GM18502 (cell line): ENCODE measurements around the gene SEBOX.
"Not testable (repeated sequence)": the region's sequence is repeated elsewhere in the genome, so short reads cannot be mapped to it uniquely, and the experiment has no call there.

Source experiments
- ATAC-seq: cut with Tn5 transposase; IDR thresholded peaks from one replicate; pipeline ENCODE4 v1.9.1; 2021; ENCODE audit warnings: mild to moderate bottlenecking; ENCODE audit not compliant: unreplicated experiment, poor library complexity

SEBOX gene

DNA sequence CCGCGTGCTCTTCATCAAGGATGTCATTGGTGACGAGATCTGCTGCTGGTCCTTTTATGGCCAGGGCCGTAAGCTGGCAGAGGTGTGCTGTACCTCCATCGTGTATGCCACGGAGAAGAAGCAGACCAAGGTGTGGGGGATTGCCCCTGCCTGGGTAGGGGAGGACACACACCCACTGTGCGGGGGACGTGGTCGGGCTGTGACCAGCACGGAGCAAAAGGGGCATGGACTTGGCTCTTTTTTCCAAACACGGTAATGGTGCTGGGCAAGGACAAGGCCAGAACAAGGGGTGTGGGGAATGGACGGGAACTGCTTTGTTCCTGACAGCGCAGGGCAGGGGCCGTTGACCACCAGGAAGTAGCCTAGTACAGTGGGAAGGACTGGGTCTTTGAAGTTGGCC, 22.7 kb downstream of the SEBOX start:
- ATAC-seq = no peak

DNA sequence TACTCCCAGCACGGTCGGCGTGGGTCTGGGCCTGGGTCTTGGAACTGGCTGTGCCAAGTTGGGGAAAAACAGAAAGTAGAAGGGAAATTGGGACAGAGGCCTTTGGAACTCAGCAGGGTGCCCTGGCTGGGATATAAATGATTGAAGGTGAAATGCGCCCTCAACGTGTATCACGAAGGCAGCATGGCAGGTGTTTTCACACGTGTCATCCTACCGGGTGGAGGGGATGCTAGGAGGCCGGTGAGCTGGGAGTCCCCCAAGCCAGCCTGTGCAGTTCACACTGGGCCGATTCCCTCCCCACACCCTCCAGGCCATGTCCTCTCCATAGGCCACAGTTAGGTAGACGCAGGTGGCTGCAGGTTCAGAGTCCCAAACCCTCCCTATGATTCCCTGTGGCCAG, 23.5 kb downstream of the SEBOX start:
- ATAC-seq = no peak

DNA sequence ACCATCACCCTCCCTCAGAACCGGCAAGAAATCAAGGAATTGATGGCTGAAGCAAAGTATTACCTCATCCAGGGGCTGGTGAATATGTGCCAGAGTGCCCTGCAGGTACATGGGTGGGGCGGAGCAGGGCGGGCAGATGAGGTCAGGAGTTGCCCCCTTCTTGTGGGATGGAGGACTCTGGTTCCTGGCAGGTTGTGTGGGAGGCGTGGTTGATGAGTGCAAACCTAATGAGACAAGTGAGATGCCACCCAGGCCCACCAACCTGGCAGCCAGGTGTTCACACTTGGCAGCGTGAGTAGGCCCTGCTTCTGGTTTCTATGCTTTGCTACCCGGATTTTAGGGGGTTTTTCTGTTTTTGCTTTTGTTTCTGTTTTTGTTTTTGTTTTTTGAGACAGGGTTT, 24.6 kb downstream of the SEBOX start:
- ATAC-seq = no peak

DNA sequence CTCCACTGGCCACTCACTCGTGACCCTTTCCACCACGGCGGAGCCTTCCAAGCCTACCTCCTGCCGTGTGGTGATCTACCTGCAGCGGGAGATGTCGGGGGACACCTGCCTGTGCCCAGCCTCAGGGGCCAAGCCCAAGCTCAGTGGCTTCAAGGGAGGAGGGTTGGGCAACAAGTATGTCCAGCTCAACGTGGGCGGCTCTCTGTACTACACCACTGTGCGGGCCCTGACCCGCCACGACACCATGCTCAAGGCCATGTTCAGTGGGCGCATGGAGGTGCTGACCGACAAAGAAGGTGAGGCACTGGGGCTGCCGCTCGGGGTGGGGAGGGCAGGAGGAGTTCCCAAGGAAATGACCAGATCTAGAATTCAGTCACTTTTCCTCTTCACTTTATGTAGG, 25.6 kb downstream of the SEBOX start:
- no peak for ATAC-seq

DNA sequence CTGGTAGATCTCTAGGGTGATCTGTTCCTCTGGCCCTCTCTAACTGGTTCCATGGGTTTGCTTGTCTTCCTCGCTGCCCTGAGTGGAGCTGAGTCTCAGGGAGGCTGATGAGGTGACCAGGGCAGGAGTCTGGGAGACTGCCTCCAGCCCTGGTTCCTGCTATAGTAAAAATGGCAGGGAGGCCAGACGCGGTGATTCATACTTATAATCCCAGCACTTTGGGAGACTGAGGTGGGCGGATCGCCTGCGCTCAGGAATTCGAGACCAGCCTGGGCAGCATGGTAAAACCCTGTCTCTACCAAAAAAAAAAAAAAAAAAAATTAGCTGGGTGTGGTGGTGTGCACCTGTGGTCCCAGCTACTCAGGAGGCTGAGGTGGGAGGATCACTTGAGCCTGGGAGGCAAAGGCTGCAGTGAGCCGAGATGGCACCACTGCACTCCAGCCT, 26.2 kb downstream of the SEBOX start:
- ATAC-seq = not testable (repeated sequence)

DNA sequence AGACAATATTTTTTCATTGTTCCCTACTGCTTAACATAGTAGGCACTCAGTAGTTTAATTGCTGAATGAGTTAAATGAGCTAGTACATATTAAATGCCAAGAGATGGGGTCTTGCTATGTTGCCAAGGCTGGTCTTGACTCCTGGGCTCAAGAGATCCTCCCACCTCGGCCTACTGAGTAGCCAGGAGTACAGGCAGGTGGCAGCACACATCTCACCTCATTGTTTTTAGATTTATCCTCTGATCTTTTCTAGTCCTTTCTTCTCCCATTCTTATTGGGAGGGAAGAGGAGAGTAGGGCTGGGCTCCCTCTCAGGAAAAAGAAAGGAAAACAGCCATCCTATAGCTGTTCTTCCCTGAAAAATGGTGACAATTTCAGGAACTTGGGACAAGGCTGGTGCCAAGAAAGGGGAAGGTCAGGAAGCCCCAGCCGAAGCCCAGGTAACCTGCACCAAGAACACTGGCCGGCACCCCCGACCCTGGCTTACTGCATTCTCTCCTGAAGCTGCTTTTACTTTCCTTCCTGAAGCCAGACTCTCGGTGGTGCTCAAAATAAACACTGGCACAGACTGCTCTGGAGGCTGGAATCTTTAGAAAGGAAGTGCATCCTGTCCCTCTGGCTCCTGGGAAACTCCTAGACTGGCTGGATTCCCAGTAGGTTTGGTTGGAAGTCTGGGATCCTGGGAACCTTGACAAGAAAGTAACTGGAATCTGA, 26.8 kb downstream of the SEBOX start:
- ATAC-seq = no peak

DNA sequence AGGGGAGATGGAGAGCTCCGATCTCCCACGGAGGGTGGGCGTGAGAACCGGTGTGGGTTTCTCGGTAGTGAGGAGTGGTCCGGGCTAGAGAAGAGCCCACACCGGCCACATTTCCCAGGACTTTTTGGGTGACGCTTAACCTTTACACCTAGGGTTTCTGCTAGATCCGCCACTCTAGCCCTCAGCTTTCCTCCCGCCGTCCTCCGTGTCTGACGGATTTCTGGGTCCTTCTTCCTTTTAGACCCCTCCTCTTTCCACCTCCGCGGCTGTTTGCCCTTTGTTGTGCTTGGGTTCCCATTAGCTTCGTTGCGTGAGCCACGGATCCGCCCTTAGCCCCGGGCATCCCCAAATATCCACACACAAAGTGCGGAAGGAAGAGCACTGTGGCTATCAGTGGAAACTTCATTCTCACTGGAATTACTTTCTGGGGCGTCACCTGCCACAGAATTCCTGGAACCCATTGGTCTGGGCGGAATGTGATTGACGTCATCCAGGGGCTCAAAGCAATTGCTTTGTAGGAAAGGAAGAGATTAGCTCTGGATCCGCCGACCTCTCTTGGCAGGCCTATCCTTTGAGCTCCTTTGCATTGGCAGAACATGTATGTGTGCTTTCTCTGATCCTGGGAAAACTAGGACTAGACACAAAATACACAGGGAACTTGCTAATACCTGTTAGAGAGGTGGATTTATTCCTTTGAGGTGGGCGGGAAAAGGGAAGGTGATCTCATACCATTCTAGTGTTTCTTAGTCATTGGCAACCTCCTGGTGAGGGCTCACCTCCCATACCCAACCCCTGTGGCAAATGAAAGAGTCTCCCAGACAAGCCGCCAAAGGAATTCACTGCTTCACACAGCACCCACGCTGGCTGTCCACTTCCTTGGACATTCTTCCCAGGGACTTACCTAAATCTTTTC, 28.8 kb downstream of the SEBOX start:
- no peak for ATAC-seq

DNA sequence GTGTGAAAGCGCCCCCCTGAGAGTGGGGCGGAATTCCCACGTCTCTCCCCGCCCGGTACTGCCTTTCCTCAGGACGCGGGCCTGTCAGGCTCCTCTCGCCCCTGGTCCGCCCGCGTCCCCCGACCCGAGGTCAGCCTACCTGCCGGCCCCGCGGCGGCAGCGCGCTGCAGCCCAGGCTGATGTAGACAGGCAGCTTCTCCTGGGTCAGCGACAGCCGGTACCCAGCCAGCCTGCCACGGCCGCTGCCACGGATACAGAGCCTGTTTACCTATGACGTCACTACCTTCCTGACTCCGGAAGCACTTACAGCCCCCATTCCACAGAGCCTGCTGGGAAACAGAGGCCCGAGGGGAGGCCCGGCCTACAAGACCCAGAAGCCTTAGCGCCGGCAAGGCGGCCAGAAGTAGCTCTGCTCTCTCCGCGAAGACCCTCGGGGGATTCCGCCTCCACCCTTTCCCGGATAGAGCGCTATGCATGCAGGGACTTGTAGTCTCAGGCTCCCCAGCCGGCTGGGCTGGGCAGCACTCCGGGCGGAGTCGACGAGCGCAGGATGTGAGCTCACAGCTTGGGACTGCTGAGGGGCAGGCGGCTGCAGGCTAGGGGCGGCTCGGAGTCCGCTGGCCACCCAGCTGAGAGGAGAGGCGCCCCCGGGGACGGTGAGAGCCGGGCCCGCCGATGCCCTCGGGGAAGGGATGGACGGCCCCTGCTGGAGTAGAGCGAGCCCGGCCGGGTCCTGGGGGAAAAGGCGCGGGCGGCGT, 29.6 kb downstream of the SEBOX start, which contains the start of the genes IFT20 and TNFAIP1:
Gene IFT20 (minus strand): TSS at position 272 of the 758 bp plus-strand sequence. CDS start 3,487 bp downstream, outside the sequence.
Gene TNFAIP1 (plus strand): TSS at position 561 of the 758 bp plus-strand sequence. CDS start 3,761 bp downstream, outside the sequence.
- peak; percentile 95 for ATAC-seq

DNA sequence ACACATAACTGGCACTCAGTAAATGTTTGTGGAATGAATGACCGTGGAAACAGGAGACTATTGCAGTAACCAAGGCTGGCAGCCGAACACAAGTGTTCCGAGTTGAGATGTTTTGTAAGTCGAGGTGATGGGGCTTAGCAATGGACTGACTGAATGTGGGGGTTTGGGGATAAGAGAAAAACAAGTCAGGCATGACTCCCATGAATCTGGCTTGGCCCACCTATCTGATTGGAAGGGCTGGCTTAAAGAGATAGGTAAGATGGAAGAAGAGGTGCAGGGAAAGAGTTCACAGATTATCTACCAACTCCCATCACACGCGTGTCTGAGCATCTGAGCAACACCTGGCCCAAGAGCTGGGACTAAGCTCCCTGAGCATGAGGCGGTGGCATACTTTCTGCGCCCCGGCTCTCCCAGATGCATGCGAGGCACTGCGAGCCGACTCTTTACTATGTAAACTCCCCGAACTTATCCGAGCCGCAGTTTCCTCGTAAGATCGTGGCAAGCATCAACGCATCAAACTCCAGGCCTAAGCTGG, 30.3 kb downstream of the SEBOX start:
- ATAC-seq = no peak

DNA sequence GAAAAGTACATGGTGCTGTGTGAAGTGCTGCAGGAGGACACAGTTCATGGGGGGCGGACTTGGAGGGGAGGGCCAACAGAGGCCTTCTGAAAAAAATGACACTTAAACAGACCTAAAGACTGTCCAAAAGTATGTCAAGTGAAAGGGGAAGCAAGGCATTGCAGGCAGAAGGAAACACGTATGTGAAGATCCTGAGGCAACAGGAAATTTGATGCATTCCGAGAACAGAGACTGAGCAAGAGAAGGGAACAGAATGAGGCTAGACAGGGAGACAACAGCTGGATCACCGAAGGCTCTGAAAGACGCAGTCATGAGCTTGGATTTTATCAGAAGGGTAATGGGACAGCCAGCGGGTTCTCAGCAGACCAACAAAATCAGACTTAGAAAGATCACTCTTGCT, 30.8 kb downstream of the SEBOX start:
- ATAC-seq = no peak

DNA sequence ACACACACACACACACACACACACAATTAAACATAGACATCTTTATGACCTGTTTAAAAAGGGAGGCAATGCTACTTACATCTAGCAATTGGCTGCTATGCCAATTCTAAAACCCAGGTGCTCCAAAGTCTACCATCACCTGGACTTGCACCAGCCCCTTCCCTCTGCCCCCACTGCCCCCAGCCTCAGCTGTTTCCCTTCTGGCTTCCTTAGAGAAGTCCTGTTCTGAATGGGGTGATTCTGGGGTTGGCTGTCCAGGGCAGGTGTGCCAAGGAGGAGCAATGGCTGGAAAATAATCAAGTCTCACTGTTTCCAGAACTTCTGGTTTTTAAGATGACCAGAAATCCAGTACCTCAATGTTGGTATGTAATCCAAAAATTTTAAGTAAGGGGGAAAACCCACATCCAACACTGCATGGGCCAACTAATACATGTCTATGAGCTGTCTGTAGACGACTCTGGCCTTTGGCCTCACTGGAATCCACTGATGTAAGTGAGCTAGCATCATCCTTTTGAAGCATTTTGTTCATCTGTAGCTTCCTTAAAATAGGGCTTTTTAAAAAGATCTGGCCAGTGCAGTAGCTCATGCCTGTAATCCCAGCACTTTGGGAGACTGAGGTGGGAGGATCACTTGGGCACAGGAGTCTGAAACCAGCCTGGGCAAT, 31.8 kb downstream of the SEBOX start:
- ATAC-seq = no peak

DNA sequence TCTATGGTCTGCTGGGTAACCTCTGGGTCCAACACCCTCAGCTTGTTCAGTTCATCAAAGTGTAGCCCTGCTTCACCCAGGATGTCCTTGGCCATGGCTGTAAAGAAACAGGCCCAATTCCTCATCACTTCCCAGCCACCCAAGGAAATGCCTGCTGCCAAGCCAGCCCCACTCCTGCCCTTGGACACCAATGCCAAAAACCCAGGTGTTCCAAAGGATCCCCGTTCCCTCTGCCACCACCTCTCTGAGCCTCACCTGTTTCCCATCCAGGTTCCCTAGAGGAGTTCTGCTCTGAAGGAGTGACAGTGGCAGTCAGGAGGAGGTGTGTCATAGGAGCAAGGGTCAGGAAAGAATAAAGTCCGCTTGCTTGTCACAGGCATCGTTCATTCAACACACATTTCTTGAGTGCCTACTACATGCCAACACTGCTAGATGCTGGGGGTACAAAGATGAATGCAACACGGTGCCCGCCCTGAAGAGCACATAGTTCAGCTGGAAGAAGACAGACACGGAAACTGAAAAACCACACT, 33.0 kb downstream of the SEBOX start:
- ATAC-seq = no peak

DNA sequence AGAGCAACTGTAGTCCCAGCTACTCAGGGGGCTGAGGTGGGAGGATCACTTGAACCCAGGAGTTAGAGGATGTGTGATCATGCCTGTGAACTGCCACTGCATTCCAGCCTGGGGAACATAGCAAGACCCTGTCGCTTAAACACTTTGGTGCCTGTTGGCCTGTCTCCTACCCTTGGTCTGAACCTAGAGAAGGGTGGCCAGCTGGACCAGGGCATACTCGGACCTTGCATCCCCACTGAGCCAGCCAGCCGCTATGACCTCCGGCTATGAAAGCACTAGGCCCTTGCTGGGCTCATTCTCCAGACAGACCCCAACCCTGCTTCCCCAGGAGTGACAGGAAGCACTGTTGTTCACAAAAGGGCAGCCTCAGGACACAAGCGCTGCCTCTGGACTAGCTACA, 34.3 kb downstream of the SEBOX start:
- no peak for ATAC-seq

DNA sequence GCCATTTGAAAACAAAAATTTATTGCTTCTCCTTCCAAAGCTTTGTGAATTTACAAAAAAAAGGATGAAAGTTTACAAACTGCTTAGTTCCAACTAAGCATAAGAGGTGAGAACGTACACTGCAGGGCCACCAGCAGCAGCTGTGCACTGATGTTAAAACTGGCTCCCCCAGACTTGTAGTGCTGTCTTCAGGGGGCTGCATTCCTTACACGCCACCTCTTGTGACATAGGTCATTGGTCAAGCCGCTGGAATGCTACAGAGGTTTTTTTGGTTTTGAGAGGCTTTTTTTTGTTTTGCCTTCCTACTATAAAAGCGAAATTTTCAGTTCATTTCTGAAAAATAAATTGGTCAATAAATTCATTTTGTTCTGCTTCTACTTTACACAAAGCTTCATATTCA, 36.7 kb downstream of the SEBOX start:
- ATAC-seq = no peak

DNA sequence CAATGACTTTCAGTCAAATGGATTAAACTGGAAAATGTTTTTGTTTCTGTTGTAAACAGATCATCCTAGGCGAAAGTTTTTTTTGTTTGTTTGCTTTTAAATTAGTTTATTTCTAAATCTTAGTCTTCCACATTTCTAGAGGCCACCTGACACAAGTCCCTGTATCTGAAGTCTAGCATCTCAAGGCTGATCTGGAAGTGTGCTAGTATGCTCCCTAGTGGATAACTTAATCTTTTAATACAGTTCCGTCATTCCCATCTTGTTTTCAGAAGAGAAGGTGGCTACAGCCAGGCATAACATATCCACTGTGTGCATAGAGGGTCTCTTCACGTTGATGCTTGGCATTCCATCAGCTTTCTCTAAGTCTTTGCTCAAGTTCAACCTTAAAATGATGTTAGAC, 37.3 kb downstream of the SEBOX start:
- no peak for ATAC-seq

DNA sequence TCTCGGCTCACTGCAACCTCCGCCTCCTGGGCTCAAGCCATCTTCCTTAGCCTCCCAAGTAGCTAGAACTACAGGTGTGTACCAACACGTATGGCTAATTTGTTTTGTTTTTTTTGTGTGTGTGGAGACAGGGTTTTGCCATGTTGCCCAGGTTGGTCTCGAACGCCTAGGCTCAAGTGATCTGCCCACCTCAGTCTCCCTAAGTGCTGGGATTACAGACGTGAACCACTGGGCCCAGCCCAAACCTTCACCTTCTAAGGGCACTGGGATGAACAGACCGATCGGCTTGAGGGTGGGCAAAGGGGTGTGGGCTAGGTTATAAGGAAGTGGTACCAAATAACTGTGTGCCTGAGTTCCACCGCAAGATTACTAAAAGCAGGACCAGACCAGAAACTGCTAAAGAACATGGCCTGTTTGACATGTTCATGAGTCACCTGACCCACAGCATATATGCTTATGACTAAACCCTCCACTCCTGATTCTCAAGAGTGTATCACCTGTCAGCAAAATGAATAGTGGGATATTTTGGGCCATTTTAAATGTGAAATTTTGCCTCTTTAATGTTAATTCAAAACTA, 37.9 kb downstream of the SEBOX start:
- peak; percentile 73 for ATAC-seq

DNA sequence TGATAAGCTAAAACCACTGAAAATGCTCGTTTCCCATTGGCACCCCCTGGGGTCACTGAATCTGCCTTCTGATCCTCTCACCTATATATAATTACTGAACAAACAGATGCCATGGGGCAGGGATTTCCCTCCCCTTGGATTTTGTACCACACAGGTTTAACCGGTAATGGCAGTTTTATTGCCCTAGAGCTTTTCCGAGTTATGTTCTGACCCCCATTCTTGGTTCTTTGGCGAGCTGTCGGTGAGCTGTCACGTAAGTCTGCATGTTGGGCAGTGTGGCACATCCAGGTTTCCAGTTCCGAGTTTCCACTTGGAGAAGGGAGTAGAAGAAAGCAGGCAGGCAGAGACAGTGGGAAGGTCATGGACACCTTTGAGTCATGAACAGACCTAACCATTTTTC, 38.9 kb downstream of the SEBOX start:
- ATAC-seq = no peak

DNA sequence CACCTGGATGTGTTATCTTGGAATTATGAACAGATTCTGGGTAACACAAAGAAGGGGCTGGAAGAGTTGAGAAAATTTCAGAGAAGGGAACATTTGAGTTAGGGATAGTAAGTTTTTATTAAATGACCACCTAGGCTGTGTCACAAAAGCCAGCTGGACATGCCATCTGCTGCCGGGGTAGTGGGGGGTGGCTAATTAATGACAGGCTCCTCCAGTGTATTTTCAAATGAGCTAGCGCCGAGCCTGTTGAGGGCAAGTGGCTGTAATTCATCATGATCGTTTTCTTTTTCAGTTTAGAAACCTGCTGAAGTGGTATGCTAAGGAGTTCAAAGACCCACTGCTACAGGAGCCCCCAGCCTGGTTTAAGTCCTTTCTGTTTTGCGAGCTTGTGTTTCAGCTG, 39.8 kb downstream of the SEBOX start:
- ATAC-seq = no peak

DNA sequence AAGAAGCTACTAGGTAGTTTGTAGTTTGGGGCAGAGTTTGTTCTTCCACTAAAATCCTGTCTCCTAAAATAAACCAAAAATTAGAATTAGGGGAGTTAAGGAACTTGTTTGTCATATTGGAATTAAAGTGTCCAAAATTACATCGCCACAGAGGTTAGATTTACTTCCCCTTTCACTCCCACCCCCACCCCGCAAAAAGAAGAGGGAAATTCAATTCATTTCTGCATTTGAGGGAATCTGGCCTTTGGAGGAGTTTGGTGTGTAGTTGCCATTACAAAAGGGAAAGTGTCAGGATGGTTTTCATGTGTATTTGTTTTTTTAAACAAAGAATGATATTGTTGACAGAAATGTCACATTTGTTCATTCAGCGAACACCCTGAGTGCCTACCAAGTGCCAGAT, 40.2 kb downstream of the SEBOX start:
- no peak for ATAC-seq
